DND-41 (cell line): ENCODE results near the gene NDRG4.

ENCODE experiments used
- CTCF ChIP-seq: IDR thresholded peaks from 2 replicates; pipeline ENCODE4 v1.5.1; 2012; ENCODE audit warnings: borderline replicate concordance, low read length, moderate library complexity, mild to moderate bottlenecking; ENCODE audit not compliant: poor library complexity, severe bottlenecking; ENCODE audit errors: extremely low read depth
- EZH2 ChIP-seq: IDR thresholded peaks from 3 replicates; pipeline ENCODE4 v1.6.1; 2012; ENCODE audit warnings: borderline replicate concordance, low read depth, mild to moderate bottlenecking, moderate library complexity, low read length, inconsistent platforms; ENCODE audit not compliant: severe bottlenecking

- TF ChIP-seq EZH2 (no peak), CTCF (no peak)
Observed at GRCh38 chr16:58471209-58471975, 28.6 kb upstream of the NDRG4 start.
